Kidney (tissue), 14 donors: ENCODE results near the gene C14orf93. TPM values are rescaled to one million over a fixed set of nuclear protein-coding genes. Genes with fewer than 3 reads are reported as not detected.
"Not testable (repeated sequence)": the region's sequence is repeated elsewhere in the genome, so short reads cannot be mapped to it uniquely, and the experiment has no call there.

ENCODE experiments used
- DNase-seq, 5 donors: peaks; one replicate each; pipeline ENCODE4 v3.0.0-alpha.2; 2013 to 2020
- FAIRE-seq: peaks from 2 replicates; lab custom pipeline; 2012; peaks lifted over from hg19 to GRCh38; lab: Jason Lieb, UNC
- H3K27ac ChIP-seq, 2 donors: one replicate each; pipeline ENCODE4 v1.7.0; 2013; ENCODE audit warnings: low read depth in 2 of 2, low read length in 2 of 2, inconsistent platforms in 1 of 2
- H3K27me3 ChIP-seq: one replicate; pipeline ENCODE4 v1.7.1; 2013; ENCODE audit warnings: low read length, inconsistent platforms; ENCODE audit not compliant: control insufficient read depth, insufficient read depth
- H3K36me3 ChIP-seq, 3 donors: one replicate each; pipeline versions ENCODE4 v1.7.0 to v1.7.1; 2013; ENCODE audit warnings: low read length in 3 of 3, control low read depth in 1 of 3, inconsistent platforms in 1 of 3; ENCODE audit not compliant: insufficient read depth in 3 of 3, control insufficient read depth in 2 of 3
- H3K4me1 ChIP-seq, 3 donors: one replicate each; pipeline versions ENCODE4 v1.7.0 to v1.7.1; 2013; ENCODE audit warnings: low read length in 3 of 3, inconsistent platforms in 1 of 3, low read depth in 1 of 3; ENCODE audit not compliant: control insufficient read depth in 2 of 3, insufficient read depth in 2 of 3
- H3K4me3 ChIP-seq, 3 donors: one replicate each; pipeline versions ENCODE4 v1.7.0 to v1.8.1; 2013; ENCODE audit warnings: low read length in 3 of 3, control low read depth in 1 of 3, inconsistent platforms in 1 of 3
- H3K9ac ChIP-seq, 3 donors: one replicate each; pipeline versions ENCODE4 v1.7.0 to v1.7.1; 2013; ENCODE audit warnings: low read length in 3 of 3, control low read depth in 1 of 3, inconsistent platforms in 1 of 3
- H3K9me3 ChIP-seq, 3 donors: one replicate each; pipeline versions ENCODE4 v1.7.0 to v1.7.1; 2013; ENCODE audit warnings: low read length in 3 of 3, control low read depth in 1 of 3, inconsistent platforms in 1 of 3; ENCODE audit not compliant: control insufficient read depth in 2 of 3, insufficient read depth in 1 of 3
- intact Hi-C: fragments of 100-400 bp; cut with DNase I; formaldehyde crosslinking; loops from one replicate; pipeline ENCODE4 v1.11.1; 2022
- polyA plus RNA-seq: library from polyadenylated mRNA; stranded (reverse); fragments of 350-450 nt; fragmentation: Illumina TruSeq; extraction: RNeasy Lipid Tissue Mini Kit (QIAGEN cat#74804); gene quantifications from one replicate; pipeline ENCODE4 v1.2.3, GENCODE V29; 2014; ENCODE audit warnings: low read depth, low replicate concordance; ENCODE audit not compliant: insufficient read depth
- total RNA-seq: library from RNA; stranded (reverse); fragmentation: NEBNext Ultra II Directional; extraction: Animal tissue kit (Norgen Biotek cat#: 25700); gene quantifications from one replicate; pipeline ENCODE4 v1.2.1, GENCODE V29; 2021
- TF ChIP-seq, protein P1 (sequence below): IDR thresholded peaks from 3 replicates; pipeline ENCODE4 v1.5.1; 2012; ENCODE audit warnings: mild to moderate bottlenecking, moderate library complexity, borderline replicate concordance; ENCODE audit not compliant: insufficient read depth; ENCODE audit errors: extremely low read depth
- donor health status: control.
- donor health status: control.
- donor health status: control.
- donor health status: control.
- donor health status: control.
- donor health status: DM: yes; HTN: yes; CAD: no.
- donor health status: Normal renal cell carcinoma (clear cell type).

Gene C14orf93
- total and polyA plus RNA-seq, 2 donors from 2014 or later, result 9.5 to 9.6 TPM

DNA sequence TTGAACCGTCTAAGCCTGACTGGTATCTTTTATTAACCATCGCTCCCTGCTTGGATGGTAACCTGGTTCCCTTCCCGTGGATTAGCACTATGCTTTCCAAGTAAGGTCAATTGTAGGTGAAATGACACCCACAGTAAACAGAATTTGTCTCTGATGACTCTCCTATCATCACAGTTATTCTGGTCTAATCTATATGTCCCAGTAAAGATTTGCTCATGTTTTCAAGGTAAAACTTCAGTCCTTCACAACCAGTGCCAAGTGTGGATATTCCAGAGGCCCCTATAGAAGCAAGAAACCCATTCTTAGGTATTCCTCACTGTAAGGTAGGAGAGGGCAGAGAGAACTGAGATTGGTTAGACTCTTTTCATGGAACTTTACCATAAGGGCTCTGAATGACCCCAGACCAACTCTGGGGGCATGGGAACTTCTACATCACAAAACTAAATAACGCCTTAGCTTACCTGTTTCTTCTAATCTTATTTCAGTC lies 43.1 kb downstream of the C14orf93 start:
- DNase-seq (no peak), FAIRE-seq (no peak)
- Histone ChIP-seq H3K4me3 (no peak overlapping the region), H3K27me3 (no peaks in the 10 kb centered on the region), H3K27ac (no peak overlapping the region), H3K9ac (no peak overlapping the region), H3K9me3 (no peaks in the 10 kb centered on the region), H3K4me1 (no peaks in the 10 kb centered on the region), H3K36me3 (peaks cover 0 to under 1% (median 0%) of the 10 kb centered on the region in 3 donors)
- intact Hi-C loops, result no loop called here
- TF ChIP-seq, protein P1, sequence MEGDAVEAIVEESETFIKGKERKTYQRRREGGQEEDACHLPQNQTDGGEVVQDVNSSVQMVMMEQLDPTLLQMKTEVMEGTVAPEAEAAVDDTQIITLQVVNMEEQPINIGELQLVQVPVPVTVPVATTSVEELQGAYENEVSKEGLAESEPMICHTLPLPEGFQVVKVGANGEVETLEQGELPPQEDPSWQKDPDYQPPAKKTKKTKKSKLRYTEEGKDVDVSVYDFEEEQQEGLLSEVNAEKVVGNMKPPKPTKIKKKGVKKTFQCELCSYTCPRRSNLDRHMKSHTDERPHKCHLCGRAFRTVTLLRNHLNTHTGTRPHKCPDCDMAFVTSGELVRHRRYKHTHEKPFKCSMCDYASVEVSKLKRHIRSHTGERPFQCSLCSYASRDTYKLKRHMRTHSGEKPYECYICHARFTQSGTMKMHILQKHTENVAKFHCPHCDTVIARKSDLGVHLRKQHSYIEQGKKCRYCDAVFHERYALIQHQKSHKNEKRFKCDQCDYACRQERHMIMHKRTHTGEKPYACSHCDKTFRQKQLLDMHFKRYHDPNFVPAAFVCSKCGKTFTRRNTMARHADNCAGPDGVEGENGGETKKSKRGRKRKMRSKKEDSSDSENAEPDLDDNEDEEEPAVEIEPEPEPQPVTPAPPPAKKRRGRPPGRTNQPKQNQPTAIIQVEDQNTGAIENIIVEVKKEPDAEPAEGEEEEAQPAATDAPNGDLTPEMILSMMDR, result no peak

DNA sequence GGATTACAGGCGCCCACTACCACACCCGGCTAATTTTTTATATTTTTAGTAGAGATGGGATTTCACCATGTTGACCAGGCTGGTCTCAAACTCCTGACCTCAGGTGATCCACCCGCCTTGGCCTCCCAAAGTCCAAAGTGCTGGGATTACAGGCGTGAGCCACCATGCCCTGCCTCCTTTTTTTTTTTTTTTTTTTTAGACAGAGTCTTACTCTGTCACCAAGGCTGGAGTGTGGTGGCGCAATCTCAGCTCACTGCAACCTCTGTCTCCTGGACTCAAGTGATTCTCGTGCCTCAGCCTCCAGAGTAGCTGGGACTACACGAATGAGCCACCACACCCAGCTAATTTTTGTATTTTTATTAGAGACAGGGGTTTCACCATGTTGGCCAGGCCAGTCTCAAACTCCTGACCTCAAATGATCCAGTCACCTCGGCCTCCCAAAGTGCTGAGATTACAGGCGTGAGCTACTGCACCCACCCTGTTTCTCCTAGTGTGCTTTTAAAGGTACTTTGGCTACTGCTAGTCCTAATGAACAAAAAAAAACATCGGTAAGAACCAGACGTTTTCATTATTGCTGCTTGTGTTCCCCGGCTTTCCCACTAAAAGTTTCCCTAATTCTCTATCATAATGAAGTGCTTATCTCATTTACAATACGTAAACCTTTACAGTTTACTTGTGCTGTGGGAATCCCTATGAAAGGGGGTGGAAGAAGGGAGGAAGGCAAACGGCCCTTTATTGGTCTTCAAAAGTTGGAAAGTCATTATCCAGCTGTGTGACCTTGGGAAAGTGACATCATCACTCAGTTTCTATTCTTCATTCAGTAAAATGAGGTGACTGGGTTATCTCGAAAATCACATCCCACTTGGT lies 43.8 kb downstream of the C14orf93 start:
- H3K36me3 ChIP-seq, H3K27me3 ChIP-seq, FAIRE-seq, H3K4me3 ChIP-seq, H3K9me3 ChIP-seq, H3K27ac ChIP-seq, intact Hi-C loops, DNase-seq, H3K4me1 ChIP-seq, H3K9ac ChIP-seq: not testable (repeated sequence)

DNA sequence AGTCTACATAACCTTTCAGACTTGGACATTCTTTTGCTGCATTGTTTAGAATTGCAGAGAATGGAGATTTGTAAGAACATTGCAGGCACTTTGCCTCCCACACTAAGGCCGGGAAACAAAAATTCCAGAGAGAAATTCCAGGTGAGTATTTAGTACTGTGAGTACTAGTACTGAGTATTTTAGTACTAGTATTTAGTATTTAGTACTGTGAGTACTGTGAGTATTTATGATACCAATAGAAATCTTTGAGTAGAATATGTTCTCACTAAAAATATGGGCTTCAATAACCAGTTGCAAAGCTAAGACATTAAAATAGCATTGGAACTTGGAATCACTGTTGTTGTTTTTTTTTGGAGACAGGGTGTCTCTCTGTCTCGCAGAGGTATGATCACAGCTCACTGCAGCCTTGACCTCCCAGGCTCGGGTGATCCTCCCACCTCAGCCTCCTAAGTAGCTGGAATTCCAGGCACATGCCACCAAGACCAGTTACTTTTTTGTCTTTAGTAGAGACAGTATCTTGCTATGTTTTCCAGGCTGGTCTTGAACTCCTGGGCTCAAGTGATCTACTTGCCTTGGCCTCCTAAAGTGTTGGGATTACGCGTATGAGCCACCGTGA lies 47.8 kb downstream of the C14orf93 start:
- H3K4me1 ChIP-seq, result no peaks in the 10 kb centered on the region
- DNase-seq, result no peak
- no peak for FAIRE-seq
- no peaks in the 10 kb centered on the region for H3K9me3 ChIP-seq
- no peak overlapping the region for H3K4me3 ChIP-seq
- intact Hi-C loops, result no loop called here
- H3K27me3 ChIP-seq, result no peaks in the 10 kb centered on the region
- no peaks in the 10 kb centered on the region for H3K36me3 ChIP-seq
- no peak overlapping the region for H3K27ac ChIP-seq
- H3K9ac ChIP-seq, result no peak overlapping the region
- TF ChIP-seq, protein P1, result no peak
